Gastrocnemius medialis (tissue), 4 donors: ENCODE data around the gene NCS1.

ENCODE experiments used
- POLR2A ChIP-seq, 2 donors: fragments of 450-650 bp; IDR thresholded peaks; one replicate each; pipeline ENCODE4 v1.6.1; 2017; ENCODE audit warnings: antibody characterized with exemption in 2 of 2, mild to moderate bottlenecking in 2 of 2, moderate library complexity in 2 of 2
- TF ChIP-seq, protein P1 (sequence below), 5 experiments: fragments of 450-650 bp in 3 of 5; fragments of 200-600 bp in 2 of 5; sonication (generic) in 2 of 5; IDR thresholded peaks in 4 of 5; conservative IDR thresholded peaks in 1 of 5; 1 replicate in 4 of 5; 2 replicates in 1 of 5; pipeline ENCODE4 v1.5.1; 2016 to 2019; ENCODE audit warnings: antibody characterized with exemption in 5 of 5, mild to moderate bottlenecking in 3 of 5, moderate library complexity in 3 of 5

DNA sequence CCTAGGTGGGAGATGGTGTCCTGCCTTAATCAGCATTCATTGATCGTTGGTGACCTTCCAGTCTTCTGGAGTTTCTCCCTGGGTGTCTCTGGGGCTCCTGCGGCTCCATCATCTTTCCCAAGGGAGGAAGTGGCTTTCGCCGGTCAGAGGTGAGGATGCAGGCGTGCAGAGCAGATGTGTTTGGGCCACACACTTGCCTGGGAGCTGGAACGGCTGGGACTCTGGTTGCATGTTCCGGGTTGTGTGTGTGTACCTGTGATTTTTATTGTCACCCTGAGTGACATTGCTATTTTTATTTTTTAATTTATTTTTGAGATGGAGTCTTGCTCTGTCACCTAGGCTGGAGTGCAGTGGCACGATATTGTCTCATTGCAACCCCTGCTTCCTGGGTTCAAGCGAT lies 103.0 kb downstream of the NCS1 start:
- no peak for TF ChIP-seq POLR2A (IDR thresholded peaks at IDR 0.05)
- TF ChIP-seq, protein P1, sequence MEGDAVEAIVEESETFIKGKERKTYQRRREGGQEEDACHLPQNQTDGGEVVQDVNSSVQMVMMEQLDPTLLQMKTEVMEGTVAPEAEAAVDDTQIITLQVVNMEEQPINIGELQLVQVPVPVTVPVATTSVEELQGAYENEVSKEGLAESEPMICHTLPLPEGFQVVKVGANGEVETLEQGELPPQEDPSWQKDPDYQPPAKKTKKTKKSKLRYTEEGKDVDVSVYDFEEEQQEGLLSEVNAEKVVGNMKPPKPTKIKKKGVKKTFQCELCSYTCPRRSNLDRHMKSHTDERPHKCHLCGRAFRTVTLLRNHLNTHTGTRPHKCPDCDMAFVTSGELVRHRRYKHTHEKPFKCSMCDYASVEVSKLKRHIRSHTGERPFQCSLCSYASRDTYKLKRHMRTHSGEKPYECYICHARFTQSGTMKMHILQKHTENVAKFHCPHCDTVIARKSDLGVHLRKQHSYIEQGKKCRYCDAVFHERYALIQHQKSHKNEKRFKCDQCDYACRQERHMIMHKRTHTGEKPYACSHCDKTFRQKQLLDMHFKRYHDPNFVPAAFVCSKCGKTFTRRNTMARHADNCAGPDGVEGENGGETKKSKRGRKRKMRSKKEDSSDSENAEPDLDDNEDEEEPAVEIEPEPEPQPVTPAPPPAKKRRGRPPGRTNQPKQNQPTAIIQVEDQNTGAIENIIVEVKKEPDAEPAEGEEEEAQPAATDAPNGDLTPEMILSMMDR (IDR thresholded peaks at IDR 0.05 in 4 of 5, conservative IDR thresholded peaks at IDR 0.05 in 1 of 5) = no peak
